ENCODE data around the gene DPY19L3. TPM values are rescaled to one million over a fixed set of nuclear protein-coding genes. Genes with fewer than 3 reads are reported as not detected.

The DPY19L3 gene
- polyA plus RNA-seq, 1 donor from 2014 or later: 25.4 TPM

Other genes starting within 250 kb of the DPY19L3 start
- 16.7 TPM for gene ZNF507, start 60.2 kb upstream of the DPY19L3 start, polyA plus RNA-seq (ENCODE audit: insufficient read depth, low read depth, low replicate concordance)
- 302 TPM for gene PDCD5, start 175.4 kb downstream of the DPY19L3 start, polyA plus RNA-seq (ENCODE audit: insufficient read depth, low read depth, low replicate concordance)